ENCODE measurements around the gene SCARF2.

SCARF2 gene

DNA sequence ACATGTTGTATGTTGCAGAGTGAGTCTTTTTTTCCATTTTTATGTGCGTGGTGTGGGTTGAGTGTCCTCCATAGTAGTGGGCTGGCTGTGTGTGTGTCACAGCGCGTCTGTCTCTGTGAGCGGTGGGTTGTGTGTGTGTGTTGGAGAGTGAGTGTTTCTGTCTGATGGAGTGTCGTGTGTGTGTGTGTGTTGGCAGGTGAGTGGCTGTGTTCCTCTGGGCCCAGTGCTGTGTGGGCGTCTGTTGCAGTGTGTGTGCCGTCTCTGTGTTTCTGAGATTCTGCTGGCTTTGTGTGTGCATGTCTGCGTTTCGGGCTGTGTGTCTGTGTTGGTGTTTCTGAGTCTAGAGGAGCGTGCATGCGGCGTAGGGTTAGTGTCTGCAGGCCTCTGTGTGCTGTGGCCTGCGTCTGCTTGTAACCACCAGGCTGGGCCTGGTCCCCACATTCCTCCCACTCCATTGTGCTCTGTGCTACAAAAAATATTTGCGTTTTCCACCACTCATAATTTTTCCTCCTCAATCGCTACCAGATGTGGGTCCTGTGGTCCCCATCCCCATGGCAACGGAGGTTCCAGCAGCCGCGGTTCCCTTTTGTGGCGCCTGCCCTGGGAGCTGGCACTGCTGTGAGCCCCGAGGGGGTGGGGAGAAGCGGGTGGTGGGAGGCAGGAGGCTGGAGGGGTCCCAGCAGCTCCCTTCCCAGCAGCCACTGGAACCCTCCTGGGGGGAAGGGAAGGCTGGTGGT lies 15.2 kb downstream of the SCARF2 start:
- Histone ChIP-seq H3K4me1 (ENCODE audit: insufficient read depth, poor library complexity, severe bottlenecking) (no peaks in the 10 kb centered on the region), H3K27me3 (ENCODE audit: insufficient read depth, poor library complexity, severe bottlenecking) (no peaks in the 10 kb centered on the region), H3K27ac (ENCODE audit: poor library complexity, severe bottlenecking) (no peak overlapping the region), H3K9me3 (ENCODE audit: severe bottlenecking) (no peaks in the 10 kb centered on the region), H3K4me3 (ENCODE audit: severe bottlenecking) (no peak overlapping the region), H3K36me3 (ENCODE audit: low read depth) (no peaks in the 10 kb centered on the region)
- TF ChIP-seq, protein P1, sequence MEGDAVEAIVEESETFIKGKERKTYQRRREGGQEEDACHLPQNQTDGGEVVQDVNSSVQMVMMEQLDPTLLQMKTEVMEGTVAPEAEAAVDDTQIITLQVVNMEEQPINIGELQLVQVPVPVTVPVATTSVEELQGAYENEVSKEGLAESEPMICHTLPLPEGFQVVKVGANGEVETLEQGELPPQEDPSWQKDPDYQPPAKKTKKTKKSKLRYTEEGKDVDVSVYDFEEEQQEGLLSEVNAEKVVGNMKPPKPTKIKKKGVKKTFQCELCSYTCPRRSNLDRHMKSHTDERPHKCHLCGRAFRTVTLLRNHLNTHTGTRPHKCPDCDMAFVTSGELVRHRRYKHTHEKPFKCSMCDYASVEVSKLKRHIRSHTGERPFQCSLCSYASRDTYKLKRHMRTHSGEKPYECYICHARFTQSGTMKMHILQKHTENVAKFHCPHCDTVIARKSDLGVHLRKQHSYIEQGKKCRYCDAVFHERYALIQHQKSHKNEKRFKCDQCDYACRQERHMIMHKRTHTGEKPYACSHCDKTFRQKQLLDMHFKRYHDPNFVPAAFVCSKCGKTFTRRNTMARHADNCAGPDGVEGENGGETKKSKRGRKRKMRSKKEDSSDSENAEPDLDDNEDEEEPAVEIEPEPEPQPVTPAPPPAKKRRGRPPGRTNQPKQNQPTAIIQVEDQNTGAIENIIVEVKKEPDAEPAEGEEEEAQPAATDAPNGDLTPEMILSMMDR (IDR thresholded peaks at IDR 0.05; ENCODE audit: poor library complexity, severe bottlenecking): no peak
- DNase-seq (ENCODE audit: low spot score) (peak; percentile 41), ATAC-seq (ENCODE audit: low read depth) (no peak)

DNA sequence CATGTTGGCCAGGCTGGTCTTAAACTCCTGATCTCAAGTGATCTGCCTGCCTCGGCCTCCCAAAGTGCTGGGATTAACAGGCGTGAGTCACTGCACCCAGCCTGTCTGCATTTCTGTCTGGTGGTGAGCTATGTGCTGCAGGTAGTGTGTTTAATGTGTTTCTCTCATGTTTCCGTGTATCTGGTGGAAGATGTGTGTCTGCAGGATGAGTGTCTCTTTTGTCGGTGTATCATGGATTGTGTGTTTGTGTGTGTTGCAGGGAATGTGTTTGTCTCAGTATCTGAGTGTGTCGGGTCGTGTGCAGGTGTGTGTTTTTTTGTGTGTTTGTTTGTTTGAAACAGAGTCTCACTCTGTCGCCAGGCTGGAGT lies 16.1 kb downstream of the SCARF2 start:
- TF ChIP-seq, protein P1 (IDR thresholded peaks at IDR 0.05; ENCODE audit: poor library complexity, severe bottlenecking): no peak

DNA sequence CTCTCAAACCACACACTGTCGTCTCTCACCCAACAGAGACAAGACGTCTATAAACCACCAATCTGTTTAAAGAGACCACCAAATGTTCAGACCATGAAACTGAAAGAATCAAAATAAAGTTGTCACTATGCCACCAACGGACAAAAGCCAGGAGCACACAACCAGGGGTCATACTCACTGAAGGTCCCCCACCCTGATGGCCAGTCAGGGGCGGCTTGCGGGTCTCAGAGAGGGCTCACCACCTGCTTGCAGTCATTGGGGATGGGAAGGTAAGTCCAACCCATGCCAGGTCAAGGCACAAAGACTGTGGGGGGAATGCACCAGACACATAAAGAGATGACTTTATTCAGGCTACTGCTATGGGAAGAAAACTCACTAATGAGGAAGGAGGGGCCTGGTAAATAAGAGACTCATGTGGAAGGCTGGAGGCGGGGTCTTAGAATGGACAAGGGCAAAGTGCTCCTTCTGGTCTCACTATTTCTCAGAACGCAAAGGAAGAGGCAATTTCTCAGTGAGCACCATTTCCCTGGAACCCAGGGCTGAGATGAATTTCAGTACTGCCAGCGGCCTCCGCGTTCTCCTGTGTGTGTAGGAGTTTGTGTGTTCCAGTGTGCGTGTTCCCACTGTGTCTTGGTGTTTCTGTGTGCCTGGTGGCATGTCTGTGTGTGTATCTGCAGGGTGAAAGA lies 17.3 kb downstream of the SCARF2 start:
- no peak overlapping the region for H3K4me3 ChIP-seq (ENCODE audit: severe bottlenecking)
- ATAC-seq (ENCODE audit: low read depth) (no peak), DNase-seq (ENCODE audit: low spot score) (peak; percentile 28)
- no peak overlapping the region for H3K27ac ChIP-seq (ENCODE audit: poor library complexity, severe bottlenecking)
- TF ChIP-seq, protein P1 (IDR thresholded peaks at IDR 0.05; ENCODE audit: poor library complexity, severe bottlenecking): no peak
- H3K36me3 ChIP-seq (ENCODE audit: low read depth): no peaks in the 10 kb centered on the region
- no peaks in the 10 kb centered on the region for H3K4me1 ChIP-seq (ENCODE audit: insufficient read depth, poor library complexity, severe bottlenecking)
- no peaks in the 10 kb centered on the region for H3K27me3 ChIP-seq (ENCODE audit: insufficient read depth, poor library complexity, severe bottlenecking)
- H3K9me3 ChIP-seq (ENCODE audit: severe bottlenecking): no peaks in the 10 kb centered on the region

More for the DNA sequence above, 16.1 kb downstream of the SCARF2 start:
- no peaks in the 10 kb centered on the region for H3K4me1 ChIP-seq (ENCODE audit: insufficient read depth, poor library complexity, severe bottlenecking)
- ATAC-seq (ENCODE audit: low read depth) (0 out of 3 replicates have a peak, but pooled peaks have one; percentile 30), DNase-seq (ENCODE audit: low spot score) (peak; percentile 19)
- no peak overlapping the region for H3K27ac ChIP-seq (ENCODE audit: poor library complexity, severe bottlenecking)
- H3K4me3 ChIP-seq (ENCODE audit: severe bottlenecking): no peak overlapping the region
- no peaks in the 10 kb centered on the region for H3K36me3 ChIP-seq (ENCODE audit: low read depth)
- H3K9me3 ChIP-seq (ENCODE audit: severe bottlenecking): no peaks in the 10 kb centered on the region
- H3K27me3 ChIP-seq (ENCODE audit: insufficient read depth, poor library complexity, severe bottlenecking): no peaks in the 10 kb centered on the region

DNA sequence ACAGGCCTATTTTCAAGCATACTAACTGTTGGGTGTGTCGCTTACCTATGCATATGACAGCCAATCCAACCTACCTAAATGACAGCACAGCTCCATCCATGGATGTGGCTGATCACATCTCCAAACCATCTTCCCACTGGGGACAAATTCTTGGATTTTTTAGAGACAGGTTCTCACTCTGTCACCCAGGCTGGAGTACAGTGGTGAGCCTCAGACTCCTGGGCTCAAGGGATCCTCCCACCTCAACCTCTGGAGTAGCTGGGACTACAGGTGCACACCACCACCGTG lies 18.0 kb downstream of the SCARF2 start:
- Histone ChIP-seq H3K9me3 (ENCODE audit: severe bottlenecking) (no peaks in the 10 kb centered on the region), H3K27ac (ENCODE audit: poor library complexity, severe bottlenecking) (no peak overlapping the region), H3K27me3 (ENCODE audit: insufficient read depth, poor library complexity, severe bottlenecking) (no peaks in the 10 kb centered on the region), H3K4me1 (ENCODE audit: insufficient read depth, poor library complexity, severe bottlenecking) (no peaks in the 10 kb centered on the region), H3K4me3 (ENCODE audit: severe bottlenecking) (no peak overlapping the region), H3K36me3 (ENCODE audit: low read depth) (no peaks in the 10 kb centered on the region)
- ATAC-seq (ENCODE audit: low read depth): no peak
- peak; percentile 6 for DNase-seq (ENCODE audit: low spot score)
- TF ChIP-seq, protein P1 (IDR thresholded peaks at IDR 0.05; ENCODE audit: poor library complexity, severe bottlenecking): no peak
